SH-SY5Y (cell line): ENCODE data around the gene CHRND.

Source experiments
- GATA2 ChIP-seq: IDR thresholded peaks from 2 replicates; pipeline ENCODE4 v1.6.1; 2011; ENCODE audit warnings: mild to moderate bottlenecking, low read depth, low read length
- GATA3 ChIP-seq: IDR thresholded peaks from 2 replicates; pipeline ENCODE4 v1.6.1; 2011; ENCODE audit warnings: low read depth, mild to moderate bottlenecking, low read length, moderate library complexity

DNA sequence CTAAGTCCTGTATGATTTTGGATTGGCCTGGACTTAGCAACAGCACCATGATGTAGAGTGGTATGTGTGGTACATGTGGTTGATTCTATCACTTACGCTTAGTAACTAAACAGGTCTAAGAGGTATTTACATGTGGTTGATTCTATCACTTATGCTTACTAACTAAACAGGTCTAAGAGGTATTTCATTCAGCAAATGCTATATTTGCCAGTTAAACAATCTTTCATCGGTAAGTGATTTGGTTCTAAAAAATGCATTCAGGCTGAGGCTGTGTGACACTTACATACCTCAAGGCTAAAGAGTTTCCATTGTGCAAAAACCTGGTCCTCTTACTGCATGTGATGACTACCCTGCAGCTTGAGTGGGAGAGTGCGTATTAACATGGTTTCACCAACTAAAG is 37.6 kb downstream of the CHRND start:
- TF ChIP-seq GATA2: no peak
- TF ChIP-seq GATA3: no peak
